ENCODE results near the gene HPD.
"Not testable (repeated sequence)": the region's sequence is repeated elsewhere in the genome, so short reads cannot be mapped to it uniquely, and the experiment has no call there.

The HPD gene

DNA sequence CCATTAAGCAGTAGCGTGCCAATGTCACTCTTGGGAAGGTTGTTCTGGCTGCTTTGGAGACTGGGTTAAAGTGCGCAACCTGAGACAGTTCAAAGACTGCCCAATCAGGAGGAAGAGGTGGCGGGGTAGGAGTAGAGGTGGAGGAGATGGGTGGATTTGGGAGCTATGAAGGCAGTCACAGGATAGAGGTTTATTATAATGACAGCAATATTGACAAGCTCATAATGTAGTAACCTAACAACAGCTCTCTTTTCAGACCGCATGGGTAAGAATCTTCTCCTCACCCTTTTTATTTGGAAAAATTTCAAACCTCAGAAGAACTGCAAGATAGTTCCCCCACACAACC is 24.6 kb upstream of the HPD start:
- in situ Hi-C loops (cut with HindIII; ENCODE audit: low pct_unique_long_range_greater_than_20kb, low sequenced_read_pairs), result no loop called here
- TF ChIP-seq JUND (IDR thresholded peaks at IDR 0.05; ENCODE audit: low read depth), result no peak
- DNase-seq (ENCODE audit: low read depth in 1 of 2, low spot score in 1 of 2), result peak in 1 of 2 experiments; percentile 62

DNA sequence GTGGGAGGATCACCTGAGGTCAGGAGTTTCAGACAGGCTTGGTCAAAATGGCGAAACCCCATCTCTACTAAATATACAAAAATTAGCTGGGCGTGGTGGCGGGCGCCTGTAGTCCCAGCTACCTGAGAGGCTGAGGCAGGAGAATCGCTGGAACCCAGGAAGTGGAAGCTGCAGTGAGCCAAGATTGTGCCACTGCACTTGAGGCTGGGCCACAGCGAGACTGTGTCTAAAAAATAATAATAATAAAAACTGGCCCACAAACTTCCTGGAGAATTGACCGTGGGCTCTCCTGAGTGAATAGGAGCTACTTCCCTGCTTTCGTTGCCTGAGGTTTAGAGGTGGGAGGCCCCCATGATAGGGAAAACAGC is 17.4 kb upstream of the HPD start:
- in situ Hi-C loops (cut with HindIII; ENCODE audit: low pct_unique_long_range_greater_than_20kb, low sequenced_read_pairs); DNase-seq (ENCODE audit: low read depth in 1 of 2, low spot score in 1 of 2): not testable (repeated sequence)

DNA sequence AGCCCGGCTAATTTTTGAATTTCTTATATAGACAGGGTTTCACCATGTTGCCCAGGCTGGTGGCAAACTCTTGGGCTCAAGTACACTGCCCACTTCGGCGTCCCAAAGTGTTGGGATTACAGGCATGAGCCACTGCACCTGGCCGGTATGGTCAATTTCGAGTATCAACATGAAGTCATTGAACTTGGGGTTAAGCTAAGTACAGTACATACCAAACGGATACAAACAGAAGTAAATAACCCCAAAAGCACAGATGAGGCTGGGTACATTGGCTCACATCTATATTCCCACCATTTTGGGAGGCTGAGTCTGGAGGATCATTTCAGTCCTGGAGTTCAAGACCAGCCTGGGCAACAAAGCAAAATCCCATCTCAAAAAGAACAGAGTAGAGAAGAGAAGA is 16.9 kb upstream of the HPD start:
- no peak for DNase-seq (ENCODE audit: low read depth in 1 of 2, low spot score in 1 of 2)
- no peak for TF ChIP-seq JUND (IDR thresholded peaks at IDR 0.05; ENCODE audit: low read depth)
- in situ Hi-C loops (cut with HindIII; ENCODE audit: low pct_unique_long_range_greater_than_20kb, low sequenced_read_pairs), result no loop called here

DNA sequence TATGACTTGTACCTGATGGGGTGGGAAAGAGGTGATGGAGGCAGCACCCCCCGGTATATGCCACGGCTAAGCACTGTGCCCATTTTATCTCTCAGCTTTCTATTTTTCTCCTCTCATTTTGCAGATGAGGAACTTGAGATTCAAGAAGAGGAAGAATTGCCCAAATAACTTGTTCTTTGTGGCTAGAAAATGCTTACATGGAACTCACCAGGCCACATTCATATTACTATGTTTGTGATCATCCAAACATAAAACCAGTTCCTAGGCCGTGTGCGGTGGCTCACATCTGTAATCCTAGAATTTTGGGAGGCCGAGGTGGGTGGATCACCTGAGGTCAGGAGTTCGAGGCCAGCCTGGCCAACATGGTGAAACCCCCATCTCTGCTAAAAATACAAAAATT is 15.4 kb upstream of the HPD start:
- TF ChIP-seq JUND (IDR thresholded peaks at IDR 0.05; ENCODE audit: low read depth), result no peak
- no peak for DNase-seq (ENCODE audit: low read depth in 1 of 2, low spot score in 1 of 2)
- in situ Hi-C loops (cut with HindIII; ENCODE audit: low pct_unique_long_range_greater_than_20kb, low sequenced_read_pairs), result no loop called here

DNA sequence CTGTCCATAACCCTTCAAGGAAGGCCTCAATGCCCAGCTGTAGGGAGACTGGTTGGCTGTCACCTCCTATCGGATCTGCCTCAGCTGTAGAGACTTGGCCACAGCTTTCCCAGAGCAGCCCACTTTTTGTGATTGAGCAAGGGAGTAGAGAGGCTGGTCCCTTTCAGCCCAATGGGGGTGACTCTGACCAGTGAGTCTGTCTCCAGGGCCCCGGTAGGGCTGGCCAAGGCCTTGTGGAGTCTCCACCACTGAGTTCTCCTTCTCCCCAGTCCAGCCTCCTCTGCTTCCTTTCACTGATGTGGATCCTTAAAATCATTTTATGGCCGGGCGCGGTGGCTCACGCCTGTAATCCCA is 14.5 kb upstream of the HPD start:
- in situ Hi-C loops (cut with HindIII; ENCODE audit: low pct_unique_long_range_greater_than_20kb, low sequenced_read_pairs), result no loop called here
- no peak for TF ChIP-seq JUND (IDR thresholded peaks at IDR 0.05; ENCODE audit: low read depth)
- no peak for DNase-seq (ENCODE audit: low read depth in 1 of 2, low spot score in 1 of 2)

DNA sequence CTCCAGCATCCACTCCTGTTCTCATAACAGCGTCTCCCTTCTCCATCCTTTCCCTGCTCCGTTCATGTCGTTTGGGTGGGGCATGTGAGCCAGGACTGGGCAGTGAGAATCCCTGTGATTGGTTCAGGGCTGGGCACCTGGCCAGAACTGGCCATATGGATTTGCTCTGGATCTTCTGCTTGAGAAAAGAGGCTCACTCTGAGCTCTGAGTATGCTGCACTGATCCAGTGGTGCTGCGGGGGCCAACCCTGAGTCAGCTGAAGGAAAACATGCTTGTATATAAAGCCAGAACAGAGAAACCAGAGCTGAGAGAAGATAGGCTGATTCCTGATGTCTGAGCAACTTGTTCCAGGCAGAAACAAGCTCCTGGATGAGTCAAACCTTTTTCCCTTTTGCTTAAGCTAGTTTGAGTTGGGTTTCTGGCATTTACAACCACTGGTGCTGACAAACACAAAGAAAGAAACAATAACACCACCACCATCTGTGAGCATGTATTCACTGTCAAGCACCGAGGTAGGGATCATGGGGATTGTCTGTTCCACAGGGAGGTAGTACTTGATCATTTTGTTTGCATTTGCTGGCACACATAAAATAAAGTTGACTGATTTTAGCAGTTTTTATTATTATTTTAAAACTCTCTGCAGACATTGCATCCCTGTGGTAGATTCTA is 14.0 kb upstream of the HPD start:
- DNase-seq (ENCODE audit: low read depth in 1 of 2, low spot score in 1 of 2), result peak in 1 of 2 experiments; percentile 32
- no peak for TF ChIP-seq JUND (IDR thresholded peaks at IDR 0.05; ENCODE audit: low read depth)
- in situ Hi-C loops (cut with HindIII; ENCODE audit: low pct_unique_long_range_greater_than_20kb, low sequenced_read_pairs), result no loop called here

DNA sequence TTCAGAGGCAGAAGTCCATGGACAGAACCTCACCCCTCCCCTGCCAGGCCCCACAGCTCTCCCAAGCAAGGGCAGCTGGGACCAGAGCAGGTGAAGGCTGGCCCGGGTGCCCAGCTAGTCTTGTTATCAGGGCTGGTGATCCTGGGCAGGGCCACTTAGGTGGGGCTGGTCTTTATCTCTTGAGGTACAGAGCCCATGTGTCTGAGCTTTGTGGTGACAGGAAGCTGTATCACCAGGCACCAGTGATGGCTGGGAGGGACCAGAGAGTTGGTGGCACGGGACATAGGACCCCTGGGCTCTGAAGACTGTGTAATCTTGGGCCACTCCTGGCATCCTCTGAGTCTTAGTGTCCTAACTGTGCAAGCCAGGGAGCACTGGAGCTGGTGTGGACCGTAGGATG is 12.8 kb upstream of the HPD start:
- in situ Hi-C loops (cut with HindIII; ENCODE audit: low pct_unique_long_range_greater_than_20kb, low sequenced_read_pairs), result no loop called here
- no peak for DNase-seq (ENCODE audit: low read depth in 1 of 2, low spot score in 1 of 2)

DNA sequence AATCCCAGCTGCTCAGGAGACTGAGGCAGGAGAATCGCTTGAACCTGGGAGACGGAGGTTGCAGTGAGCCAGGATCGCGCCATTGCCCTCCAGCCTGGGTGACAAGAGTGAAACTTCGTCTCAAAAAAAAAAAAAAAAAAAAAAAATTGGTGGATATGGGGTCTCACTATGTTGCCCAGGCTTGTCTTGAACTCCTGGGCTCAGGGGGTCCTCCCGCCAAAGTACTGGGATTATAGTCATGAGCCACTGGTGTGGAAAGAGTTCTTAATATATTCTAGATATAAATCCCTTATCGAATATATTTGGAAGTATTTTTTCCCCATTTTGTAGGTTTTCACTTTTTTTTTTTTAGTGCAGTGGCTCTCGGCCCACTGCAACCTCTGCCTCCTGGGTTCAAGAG is 10.6 kb upstream of the HPD start:
- in situ Hi-C loops (cut with HindIII; ENCODE audit: low pct_unique_long_range_greater_than_20kb, low sequenced_read_pairs); DNase-seq (ENCODE audit: low read depth in 1 of 2, low spot score in 1 of 2): not testable (repeated sequence)

More for the DNA sequence above, 12.8 kb upstream of the HPD start:
- no peak for TF ChIP-seq JUND (IDR thresholded peaks at IDR 0.05; ENCODE audit: low read depth)

DNA sequence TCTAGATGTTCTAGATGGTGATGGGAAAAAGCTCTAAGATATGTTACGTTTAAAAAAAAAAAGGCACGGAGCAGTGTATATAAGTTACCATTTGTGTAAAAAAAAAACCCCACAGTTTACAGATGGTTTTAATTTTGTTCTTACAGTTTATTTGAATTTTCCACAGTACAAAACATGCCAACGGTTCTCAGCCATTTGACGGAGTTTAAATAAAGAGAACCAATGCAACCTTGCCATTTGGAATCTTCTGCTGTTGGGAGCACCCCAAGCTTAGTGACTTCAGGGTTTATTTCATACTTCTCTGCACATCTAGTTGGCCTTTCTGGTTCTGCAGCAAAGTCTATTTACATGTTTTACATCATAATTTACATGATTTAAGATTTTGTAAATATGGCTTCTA is 7.7 kb upstream of the HPD start:
- TF ChIP-seq JUND (IDR thresholded peaks at IDR 0.05; ENCODE audit: low read depth), result no peak
- in situ Hi-C loops (cut with HindIII; ENCODE audit: low pct_unique_long_range_greater_than_20kb, low sequenced_read_pairs), result no loop called here
- DNase-seq (ENCODE audit: low read depth in 1 of 2, low spot score in 1 of 2), result peak in 1 of 2 experiments; percentile 35

DNA sequence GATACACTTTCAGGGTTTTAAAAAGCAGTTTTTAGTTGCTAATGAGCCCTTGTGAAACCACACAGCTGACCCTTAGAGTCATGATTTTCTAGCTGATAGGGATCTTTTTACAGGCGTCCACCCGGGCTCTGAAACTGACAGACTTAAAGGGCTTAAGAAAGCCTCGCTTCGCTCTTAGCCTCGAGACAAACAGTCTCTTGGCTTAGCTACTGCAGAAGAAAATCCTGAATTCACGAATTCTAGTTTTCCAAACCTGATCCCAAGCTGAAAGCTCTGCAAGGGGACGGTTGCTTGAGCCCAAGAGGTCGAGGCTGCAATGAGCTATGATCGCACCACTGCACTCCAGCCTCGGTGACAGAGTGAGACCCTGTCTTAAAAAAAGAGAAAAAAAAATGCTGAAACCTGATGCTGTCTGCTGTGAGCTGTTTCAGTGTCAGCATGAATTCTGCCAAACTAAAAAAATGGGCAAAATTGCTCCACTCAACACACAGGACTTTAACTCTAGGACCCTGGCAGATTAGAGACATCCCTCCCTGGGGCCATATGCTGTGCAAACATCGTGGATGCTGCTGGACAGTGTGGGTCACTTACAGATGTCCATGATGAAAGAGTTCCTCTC is 3.1 kb upstream of the HPD start:
- TF ChIP-seq JUND (IDR thresholded peaks at IDR 0.05; ENCODE audit: low read depth), result no peak
- in situ Hi-C loops (cut with HindIII; ENCODE audit: low pct_unique_long_range_greater_than_20kb, low sequenced_read_pairs), result no loop called here
- peak in 1 of 2 experiments; percentile 20 for DNase-seq (ENCODE audit: low read depth in 1 of 2, low spot score in 1 of 2)

DNA sequence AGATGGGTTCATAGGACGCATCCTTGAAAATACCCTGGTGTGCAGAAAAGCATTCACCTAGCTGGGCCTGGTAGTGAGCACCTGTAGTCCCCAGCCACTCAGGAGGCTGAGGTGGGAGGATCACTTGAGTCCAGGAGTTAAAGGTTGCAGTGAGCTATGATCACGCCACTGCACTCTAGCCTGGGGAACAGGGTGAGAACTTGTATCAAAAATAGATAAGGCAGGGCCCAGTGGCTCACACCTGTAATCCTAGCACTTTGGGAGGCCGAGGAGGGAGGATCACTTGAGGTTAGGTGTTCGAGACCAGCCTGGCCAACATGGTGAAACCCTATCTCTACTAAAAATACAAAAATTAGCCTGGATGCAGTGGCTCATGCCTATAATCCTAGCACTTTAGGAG is 2.0 kb upstream of the HPD start:
- DNase-seq (ENCODE audit: low read depth in 1 of 2, low spot score in 1 of 2); in situ Hi-C loops (cut with HindIII; ENCODE audit: low pct_unique_long_range_greater_than_20kb, low sequenced_read_pairs): not testable (repeated sequence)

DNA sequence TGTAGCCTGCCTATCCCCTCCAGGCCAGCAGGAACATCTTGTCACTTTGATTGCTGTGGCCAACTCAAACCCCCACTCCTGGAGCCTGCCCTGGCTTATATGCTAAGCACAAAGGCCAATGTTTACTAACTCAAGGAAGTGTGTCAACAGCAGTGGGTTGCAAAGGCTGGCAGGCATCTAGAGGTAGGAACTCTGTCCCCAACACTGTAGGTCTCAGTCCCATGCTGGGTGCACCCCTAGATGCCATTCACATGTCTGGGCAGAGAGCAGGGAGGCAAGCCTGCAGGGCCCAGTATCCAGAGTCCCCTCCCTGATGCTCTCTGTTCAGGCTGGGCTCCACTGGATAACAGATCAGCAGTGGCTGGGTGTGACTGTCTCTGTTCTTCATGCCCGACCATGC is 1.6 kb upstream of the HPD start:
- TF ChIP-seq JUND (IDR thresholded peaks at IDR 0.05; ENCODE audit: low read depth), result no peak
- peak in 1 of 2 experiments; percentile 55 for DNase-seq (ENCODE audit: low read depth in 1 of 2, low spot score in 1 of 2)
- in situ Hi-C loops (cut with HindIII; ENCODE audit: low pct_unique_long_range_greater_than_20kb, low sequenced_read_pairs), result no loop called here

DNA sequence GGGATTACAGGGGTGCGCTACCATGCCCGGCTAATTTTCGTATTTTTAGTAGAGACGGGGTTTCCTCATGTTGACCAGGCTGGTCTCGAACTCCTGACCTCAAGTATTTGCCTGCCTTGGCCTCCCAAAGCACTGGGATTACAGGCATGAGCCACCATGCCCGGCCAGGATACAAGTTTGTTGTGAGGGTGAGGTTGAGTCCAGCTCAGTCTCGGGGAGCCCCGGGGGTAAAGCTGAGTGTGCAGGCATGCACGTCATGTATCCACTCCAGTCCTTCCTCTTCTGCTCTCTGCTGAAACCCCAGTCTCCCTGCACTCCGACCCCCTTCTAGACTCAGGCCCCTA is 369 bp downstream of the HPD start:
- DNase-seq (ENCODE audit: low read depth in 1 of 2, low spot score in 1 of 2), result no peak
- in situ Hi-C loops (cut with HindIII; ENCODE audit: low pct_unique_long_range_greater_than_20kb, low sequenced_read_pairs), result no loop called here
- TF ChIP-seq JUND (IDR thresholded peaks at IDR 0.05; ENCODE audit: low read depth), result no peak

Measured in T47D (cell line).